SK-N-SH treated with all-trans-retinoic acid at 6 μM for 48 hours (cell line): Measurements from ENCODE around the gene FMN1.
A peak's percentile ranks its signal among the peaks of the same experiment; 100 is the strongest.

Experiments used
- ATAC-seq: fragments of 200-7000 bp; cut with Tn5 transposase; 3 replicates; pipeline ENCODE4 v1.9.1; 2020; ENCODE audit warnings: mild to moderate bottlenecking, moderate library complexity
- ARNTL ChIP-seq: fragments of 450-650 bp; formaldehyde crosslinking; IDR thresholded peaks from 2 replicates; pipeline ENCODE4 v1.5.0; 2020; ENCODE audit warnings: low read depth, mild to moderate bottlenecking, moderate library complexity, borderline replicate concordance
- BACH2 ChIP-seq: fragments of 250-450 bp; sonication (Bioruptor Pico); IDR thresholded peaks from 2 replicates; pipeline ENCODE4 v1.9.0; 2021; ENCODE audit warnings: mild to moderate bottlenecking, borderline replicate concordance
- CREB5 ChIP-seq: fragments of 250-450 bp; sonication (Bioruptor Pico); IDR thresholded peaks from 2 replicates; pipeline ENCODE4 v1.5.1; 2020; ENCODE audit warnings: low read depth, mild to moderate bottlenecking, moderate library complexity
- CSDC2 ChIP-seq: fragments of 250-450 bp; sonication (Bioruptor Pico); IDR thresholded peaks from 2 replicates; pipeline ENCODE4 v1.5.0; 2020; ENCODE audit warnings: mild to moderate bottlenecking, moderate library complexity
- ESRRG ChIP-seq: fragments of 250-450 bp; sonication (Bioruptor Pico); IDR thresholded peaks from 2 replicates; pipeline ENCODE4 v1.6.1; 2021; ENCODE audit warnings: mild to moderate bottlenecking
- GLIS3 ChIP-seq: fragments of 250-450 bp; sonication (Bioruptor Pico); IDR thresholded peaks from 2 replicates; pipeline ENCODE4 v1.5.0; 2020; ENCODE audit warnings: mild to moderate bottlenecking, moderate library complexity
- ISL1 ChIP-seq: fragments of 250-450 bp; sonication (Bioruptor Pico); IDR thresholded peaks from 2 replicates; pipeline ENCODE4 v2.1.2; 2022; ENCODE audit warnings: mild to moderate bottlenecking, moderate library complexity
- OSR1 ChIP-seq: fragments of 250-450 bp; sonication (Bioruptor Pico); IDR thresholded peaks from 2 replicates; pipeline ENCODE4 v1.8.0; 2022; ENCODE audit warnings: moderate library complexity, mild to moderate bottlenecking, inconsistent platforms
- PPARA ChIP-seq: fragments of 250-450 bp; sonication (Bioruptor Pico); IDR thresholded peaks from 2 replicates; pipeline ENCODE4 v1.5.0; 2020; ENCODE audit warnings: mild to moderate bottlenecking, borderline replicate concordance
- RARB ChIP-seq: fragments of 250-450 bp; sonication (Bioruptor Pico); IDR thresholded peaks from 2 replicates; pipeline ENCODE4 v1.8.0; 2021; ENCODE audit warnings: mild to moderate bottlenecking, moderate library complexity
- SNAI2 ChIP-seq: fragments of 250-450 bp; sonication (Bioruptor Pico); IDR thresholded peaks from 2 replicates; pipeline ENCODE4 v1.5.0; 2020; ENCODE audit warnings: mild to moderate bottlenecking, moderate library complexity
- TCF4 ChIP-seq: fragments of 250-450 bp; sonication (Bioruptor Pico); IDR thresholded peaks from 2 replicates; pipeline ENCODE4 v1.8.0; 2021; ENCODE audit warnings: mild to moderate bottlenecking, moderate library complexity, borderline replicate concordance
- TOX ChIP-seq: fragments of 250-450 bp; sonication (Bioruptor Pico); IDR thresholded peaks from 2 replicates; pipeline ENCODE4 v1.8.0; 2021; ENCODE audit warnings: mild to moderate bottlenecking, moderate library complexity, borderline replicate concordance
- ZC3H10 ChIP-seq: fragments of 250-450 bp; sonication (Bioruptor Pico); IDR thresholded peaks from 2 replicates; pipeline ENCODE4 v1.5.1; 2021; ENCODE audit warnings: mild to moderate bottlenecking, moderate library complexity
- ZFP3 ChIP-seq: fragments of 250-450 bp; sonication (Bioruptor Pico); IDR thresholded peaks from 2 replicates; pipeline ENCODE4 v1.5.0; 2020; ENCODE audit warnings: mild to moderate bottlenecking, moderate library complexity
- ZFP30 ChIP-seq: fragments of 450-650 bp; formaldehyde crosslinking; IDR thresholded peaks from 2 replicates; pipeline ENCODE4 v1.5.0; 2022; ENCODE audit warnings: mild to moderate bottlenecking, moderate library complexity
- ZNF565 ChIP-seq: fragments of 450-650 bp; formaldehyde crosslinking; conservative IDR thresholded peaks from 2 replicates; pipeline ENCODE4 v1.5.0; 2020; ENCODE audit warnings: low read depth, mild to moderate bottlenecking, moderate library complexity
- ZNF70 ChIP-seq: fragments of 450-650 bp; formaldehyde crosslinking; IDR thresholded peaks from 2 replicates; pipeline ENCODE4 v1.5.0; 2020; ENCODE audit warnings: mild to moderate bottlenecking, moderate library complexity
- ZNF8 ChIP-seq: fragments of 450-650 bp; formaldehyde crosslinking; IDR thresholded peaks from 2 replicates; pipeline ENCODE4 v1.5.0; 2020; ENCODE audit warnings: mild to moderate bottlenecking, moderate library complexity
- TF ChIP-seq, protein P1 (sequence below): fragments of 250-450 bp; sonication (Bioruptor Pico); IDR thresholded peaks from 2 replicates; pipeline ENCODE4 v1.5.0; 2020; ENCODE audit warnings: mild to moderate bottlenecking, moderate library complexity
- TF ChIP-seq, protein P2 (sequence below): fragments of 250-450 bp; sonication (Bioruptor Pico); IDR thresholded peaks from 2 replicates; pipeline ENCODE4 v1.8.0; 2020; ENCODE audit warnings: mild to moderate bottlenecking, moderate library complexity, borderline replicate concordance
- TF ChIP-seq, protein P3 (sequence below): fragments of 250-450 bp; sonication (Bioruptor Pico); IDR thresholded peaks from 2 replicates; pipeline ENCODE4 v1.5.1; 2021; ENCODE audit warnings: mild to moderate bottlenecking, moderate library complexity
- TF ChIP-seq, protein P4 (sequence below): fragments of 250-450 bp; sonication (Bioruptor Pico); IDR thresholded peaks from 2 replicates; pipeline ENCODE4 v1.8.0; 2021; ENCODE audit warnings: low read depth, mild to moderate bottlenecking, moderate library complexity, borderline replicate concordance

Gene FMN1

DNA sequence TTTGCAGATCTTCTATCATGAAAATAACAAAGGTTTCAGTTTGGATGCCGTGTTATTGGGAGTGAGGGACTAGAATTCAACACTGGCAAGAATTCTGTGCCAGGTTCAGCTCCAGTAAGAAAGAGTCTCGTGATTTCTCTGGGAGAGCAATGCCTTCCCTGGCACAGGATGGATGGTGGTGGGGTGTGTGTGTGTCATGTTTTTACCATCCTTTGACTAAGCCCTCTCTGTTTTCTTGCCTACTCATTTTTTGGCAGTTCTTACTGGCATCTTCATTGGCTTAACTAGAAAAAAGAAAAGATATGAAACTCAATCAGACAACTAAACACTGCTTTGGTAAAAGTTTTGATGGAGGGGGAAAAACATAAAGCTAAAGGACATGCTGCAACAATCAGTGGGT, 86.6 kb downstream of the FMN1 start:
- TF ChIP-seq SNAI2 (no peak), ISL1 (CRISPR knock-in tag) (peak; percentile 28; the same call in 1 of the 2 replicates)
- ATAC-seq, result peak; percentile 46

DNA sequence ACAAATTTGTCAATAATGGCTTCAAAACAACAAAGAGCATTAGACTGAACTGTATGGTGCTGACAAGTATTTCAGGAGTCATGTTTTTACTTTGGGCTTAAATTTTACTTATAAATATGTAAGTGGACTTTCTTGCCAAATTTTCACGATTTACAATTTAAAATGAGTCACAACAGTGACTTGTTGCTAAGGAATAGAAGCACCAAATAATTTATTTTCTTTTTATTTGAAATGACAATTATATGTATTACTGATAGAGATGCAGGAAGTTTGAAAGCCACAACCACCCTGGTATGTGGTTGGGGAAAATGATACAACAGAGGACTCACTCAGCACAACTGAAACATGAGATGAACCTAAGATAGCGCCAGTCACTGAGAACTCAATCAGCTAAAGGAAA, 90.3 kb downstream of the FMN1 start:
- ATAC-seq, result peak; percentile 91
- TF ChIP-seq ZFP3 (0 out of 2 replicates have a peak, but pooled peaks have one; percentile 28), OSR1 (CRISPR knock-in tag) (no peak), ZFP30 (CRISPR knock-in tag) (no peak), TOX (CRISPR knock-in tag) (peak; percentile 57; the same call in 1 of the 2 replicates), ZNF565 (CRISPR knock-in tag) (no peak), PPARA (CRISPR knock-in tag) (no peak), ESRRG (CRISPR knock-in tag) (no peak), ZNF8 (CRISPR knock-in tag) (no peak), SNAI2 (no peak), CREB5 (CRISPR knock-in tag) (0 out of 2 replicates have a peak, but pooled peaks have one; percentile 14), ARNTL (CRISPR knock-in tag) (no peak), GLIS3 (CRISPR knock-in tag) (no peak), CSDC2 (CRISPR knock-in tag) (no peak), ZNF70 (CRISPR knock-in tag) (no peak), ISL1 (CRISPR knock-in tag) (peak; percentile 90), BACH2 (CRISPR knock-in tag) (no peak), RARB (CRISPR knock-in tag) (0 out of 2 replicates have a peak, but pooled peaks have one; percentile 26), TCF4 (no peak), ZC3H10 (peak; percentile 72; the same call in 1 of the 2 replicates)
- TF ChIP-seq, protein P1, sequence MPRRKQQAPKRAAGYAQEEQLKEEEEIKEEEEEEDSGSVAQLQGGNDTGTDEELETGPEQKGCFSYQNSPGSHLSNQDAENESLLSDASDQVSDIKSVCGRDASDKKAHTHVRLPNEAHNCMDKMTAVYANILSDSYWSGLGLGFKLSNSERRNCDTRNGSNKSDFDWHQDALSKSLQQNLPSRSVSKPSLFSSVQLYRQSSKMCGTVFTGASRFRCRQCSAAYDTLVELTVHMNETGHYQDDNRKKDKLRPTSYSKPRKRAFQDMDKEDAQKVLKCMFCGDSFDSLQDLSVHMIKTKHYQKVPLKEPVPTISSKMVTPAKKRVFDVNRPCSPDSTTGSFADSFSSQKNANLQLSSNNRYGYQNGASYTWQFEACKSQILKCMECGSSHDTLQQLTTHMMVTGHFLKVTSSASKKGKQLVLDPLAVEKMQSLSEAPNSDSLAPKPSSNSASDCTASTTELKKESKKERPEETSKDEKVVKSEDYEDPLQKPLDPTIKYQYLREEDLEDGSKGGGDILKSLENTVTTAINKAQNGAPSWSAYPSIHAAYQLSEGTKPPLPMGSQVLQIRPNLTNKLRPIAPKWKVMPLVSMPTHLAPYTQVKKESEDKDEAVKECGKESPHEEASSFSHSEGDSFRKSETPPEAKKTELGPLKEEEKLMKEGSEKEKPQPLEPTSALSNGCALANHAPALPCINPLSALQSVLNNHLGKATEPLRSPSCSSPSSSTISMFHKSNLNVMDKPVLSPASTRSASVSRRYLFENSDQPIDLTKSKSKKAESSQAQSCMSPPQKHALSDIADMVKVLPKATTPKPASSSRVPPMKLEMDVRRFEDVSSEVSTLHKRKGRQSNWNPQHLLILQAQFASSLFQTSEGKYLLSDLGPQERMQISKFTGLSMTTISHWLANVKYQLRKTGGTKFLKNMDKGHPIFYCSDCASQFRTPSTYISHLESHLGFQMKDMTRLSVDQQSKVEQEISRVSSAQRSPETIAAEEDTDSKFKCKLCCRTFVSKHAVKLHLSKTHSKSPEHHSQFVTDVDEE, result no peak
- TF ChIP-seq, protein P2, sequence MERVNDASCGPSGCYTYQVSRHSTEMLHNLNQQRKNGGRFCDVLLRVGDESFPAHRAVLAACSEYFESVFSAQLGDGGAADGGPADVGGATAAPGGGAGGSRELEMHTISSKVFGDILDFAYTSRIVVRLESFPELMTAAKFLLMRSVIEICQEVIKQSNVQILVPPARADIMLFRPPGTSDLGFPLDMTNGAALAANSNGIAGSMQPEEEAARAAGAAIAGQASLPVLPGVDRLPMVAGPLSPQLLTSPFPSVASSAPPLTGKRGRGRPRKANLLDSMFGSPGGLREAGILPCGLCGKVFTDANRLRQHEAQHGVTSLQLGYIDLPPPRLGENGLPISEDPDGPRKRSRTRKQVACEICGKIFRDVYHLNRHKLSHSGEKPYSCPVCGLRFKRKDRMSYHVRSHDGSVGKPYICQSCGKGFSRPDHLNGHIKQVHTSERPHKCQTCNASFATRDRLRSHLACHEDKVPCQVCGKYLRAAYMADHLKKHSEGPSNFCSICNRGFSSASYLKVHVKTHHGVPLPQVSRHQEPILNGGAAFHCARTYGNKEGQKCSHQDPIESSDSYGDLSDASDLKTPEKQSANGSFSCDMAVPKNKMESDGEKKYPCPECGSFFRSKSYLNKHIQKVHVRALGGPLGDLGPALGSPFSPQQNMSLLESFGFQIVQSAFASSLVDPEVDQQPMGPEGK (CRISPR knock-in tag), result peak; percentile 67; the same call in 1 of the 2 replicates
- TF ChIP-seq, protein P3, sequence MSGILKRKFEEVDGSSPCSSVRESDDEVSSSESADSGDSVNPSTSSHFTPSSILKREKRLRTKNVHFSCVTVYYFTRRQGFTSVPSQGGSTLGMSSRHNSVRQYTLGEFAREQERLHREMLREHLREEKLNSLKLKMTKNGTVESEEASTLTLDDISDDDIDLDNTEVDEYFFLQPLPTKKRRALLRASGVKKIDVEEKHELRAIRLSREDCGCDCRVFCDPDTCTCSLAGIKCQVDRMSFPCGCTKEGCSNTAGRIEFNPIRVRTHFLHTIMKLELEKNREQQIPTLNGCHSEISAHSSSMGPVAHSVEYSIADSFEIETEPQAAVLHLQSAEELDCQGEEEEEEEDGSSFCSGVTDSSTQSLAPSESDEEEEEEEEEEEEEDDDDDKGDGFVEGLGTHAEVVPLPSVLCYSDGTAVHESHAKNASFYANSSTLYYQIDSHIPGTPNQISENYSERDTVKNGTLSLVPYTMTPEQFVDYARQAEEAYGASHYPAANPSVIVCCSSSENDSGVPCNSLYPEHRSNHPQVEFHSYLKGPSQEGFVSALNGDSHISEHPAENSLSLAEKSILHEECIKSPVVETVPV (CRISPR knock-in tag), result no peak
- TF ChIP-seq, protein P4, sequence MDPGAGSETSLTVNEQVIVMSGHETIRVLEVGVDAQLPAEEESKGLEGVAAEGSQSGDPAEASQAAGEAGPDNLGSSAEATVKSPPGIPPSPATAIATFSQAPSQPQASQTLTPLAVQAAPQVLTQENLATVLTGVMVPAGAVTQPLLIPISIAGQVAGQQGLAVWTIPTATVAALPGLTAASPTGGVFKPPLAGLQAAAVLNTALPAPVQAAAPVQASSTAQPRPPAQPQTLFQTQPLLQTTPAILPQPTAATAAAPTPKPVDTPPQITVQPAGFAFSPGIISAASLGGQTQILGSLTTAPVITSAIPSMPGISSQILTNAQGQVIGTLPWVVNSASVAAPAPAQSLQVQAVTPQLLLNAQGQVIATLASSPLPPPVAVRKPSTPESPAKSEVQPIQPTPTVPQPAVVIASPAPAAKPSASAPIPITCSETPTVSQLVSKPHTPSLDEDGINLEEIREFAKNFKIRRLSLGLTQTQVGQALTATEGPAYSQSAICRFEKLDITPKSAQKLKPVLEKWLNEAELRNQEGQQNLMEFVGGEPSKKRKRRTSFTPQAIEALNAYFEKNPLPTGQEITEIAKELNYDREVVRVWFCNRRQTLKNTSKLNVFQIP, result no peak
- TF ChIP-seq, all 23 proteins: peak for 7

- ATAC-seq, result no peak
- TF ChIP-seq, protein P3 (CRISPR knock-in tag), result no peak
- TF ChIP-seq CSDC2 (CRISPR knock-in tag) (no peak), ARNTL (CRISPR knock-in tag) (no peak), TCF4 (no peak), GLIS3 (CRISPR knock-in tag) (no peak), ZC3H10 (no peak), BACH2 (CRISPR knock-in tag) (no peak), SNAI2 (no peak), OSR1 (CRISPR knock-in tag) (no peak), RARB (CRISPR knock-in tag) (no peak), CREB5 (CRISPR knock-in tag) (no peak), ZNF70 (CRISPR knock-in tag) (no peak), ZNF565 (CRISPR knock-in tag) (no peak), ISL1 (CRISPR knock-in tag) (no peak), ESRRG (CRISPR knock-in tag) (no peak)
- TF ChIP-seq, protein P4, result no peak
Measured at GRCh38 chr15:33101036-33101435, 93.5 kb downstream of the FMN1 start.
